T-helper 9 cell (primary cell): Measurements from ENCODE around the gene ADAM29.
"Not testable (repeated sequence)": the region's sequence is repeated elsewhere in the genome, so short reads cannot be mapped to it uniquely, and the experiment has no call there.

Experiments used
- DNase-seq: peaks from one replicate; pipeline ENCODE4 v3.0.0-alpha.2; 2020

ADAM29 gene

DNA sequence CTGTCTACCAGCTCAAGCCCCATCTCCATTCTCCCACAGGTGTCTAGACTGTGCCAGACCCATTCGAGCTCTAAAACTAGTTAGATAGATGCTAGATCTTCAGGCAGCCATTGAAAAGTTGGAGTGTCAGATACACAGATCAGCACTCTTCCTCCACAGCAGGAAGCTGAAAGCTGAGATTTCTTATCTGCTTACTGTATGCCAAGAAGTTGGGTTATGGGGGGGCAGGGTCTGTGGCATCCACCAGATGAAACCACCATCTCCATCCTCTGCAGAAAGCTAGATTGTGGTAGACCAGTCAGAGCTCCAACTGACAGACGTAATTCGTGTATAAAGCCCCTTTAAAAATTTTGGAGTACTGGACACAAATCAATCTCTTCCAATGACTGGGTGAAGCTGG, 54.8 kb downstream of the ADAM29 start:
- no peak for DNase-seq

DNA sequence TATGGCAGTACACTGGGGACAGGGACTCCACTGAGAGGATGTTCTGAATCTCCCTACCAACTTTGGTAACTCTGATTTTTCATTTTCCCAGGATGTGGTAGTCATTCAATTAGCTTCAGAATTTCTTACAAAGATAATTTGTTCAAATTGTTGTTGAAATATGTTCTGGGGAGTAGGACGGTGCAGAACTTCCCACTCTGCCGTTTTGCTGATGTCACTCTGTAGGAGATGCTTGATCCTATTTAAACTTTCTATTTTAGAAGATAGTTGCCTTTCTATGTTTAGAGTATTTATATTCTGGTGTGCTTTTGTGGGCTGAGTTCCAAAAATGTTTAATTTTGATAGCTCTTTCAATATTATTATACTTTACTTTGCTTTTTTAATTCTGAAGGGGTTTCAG, 55.2 kb downstream of the ADAM29 start:
- no peak for DNase-seq

DNA sequence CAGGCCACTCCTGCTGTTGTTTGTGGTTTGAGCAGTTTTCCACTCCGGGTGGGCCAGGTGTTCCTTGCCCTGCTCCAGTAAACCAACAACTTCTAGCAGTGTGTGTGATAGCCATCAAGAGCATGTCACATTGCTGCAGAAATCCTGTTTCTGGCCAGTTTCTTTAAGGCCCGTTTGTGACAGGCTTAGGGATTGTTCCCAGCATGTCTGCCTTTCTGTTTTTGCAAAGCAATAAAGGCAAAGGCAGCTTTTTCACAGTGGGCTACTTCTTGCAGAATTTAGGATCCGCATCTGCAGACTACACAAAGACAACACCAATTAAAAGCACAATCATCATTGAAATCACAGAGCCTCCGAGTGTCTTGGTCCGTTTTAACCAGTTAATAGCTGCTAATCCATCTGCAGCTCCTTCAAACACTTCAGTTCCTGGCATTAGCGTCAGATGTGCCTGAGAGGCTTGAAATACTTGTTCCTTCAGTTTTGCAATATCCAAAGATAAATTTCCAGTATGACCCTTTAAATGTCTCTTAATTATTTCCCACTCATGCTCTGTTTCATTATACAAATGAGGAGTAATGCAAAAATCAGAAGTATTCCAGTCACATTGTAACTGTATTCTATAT, 65.1 kb downstream of the ADAM29 start:
- no peak for DNase-seq

DNA sequence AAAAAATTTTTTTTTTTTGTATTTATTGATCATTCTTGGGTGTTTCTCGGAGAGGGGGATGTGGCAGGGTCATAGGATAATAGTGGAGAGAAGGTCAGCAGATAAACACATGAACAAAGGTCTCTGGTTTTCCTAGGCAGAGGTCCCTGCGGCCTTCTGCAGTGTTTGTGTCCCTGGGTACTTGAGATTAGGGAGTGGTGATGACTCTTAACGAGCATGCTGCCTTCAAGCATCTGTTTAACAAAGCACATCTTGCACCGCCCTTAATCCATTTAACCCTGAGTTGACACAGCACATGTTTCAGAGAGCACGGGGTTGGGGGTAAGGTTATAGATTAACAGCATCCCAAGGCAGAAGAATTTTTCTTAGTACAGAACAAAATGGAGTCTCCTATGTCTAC, 65.7 kb downstream of the ADAM29 start:
- not testable (repeated sequence) for DNase-seq

DNA sequence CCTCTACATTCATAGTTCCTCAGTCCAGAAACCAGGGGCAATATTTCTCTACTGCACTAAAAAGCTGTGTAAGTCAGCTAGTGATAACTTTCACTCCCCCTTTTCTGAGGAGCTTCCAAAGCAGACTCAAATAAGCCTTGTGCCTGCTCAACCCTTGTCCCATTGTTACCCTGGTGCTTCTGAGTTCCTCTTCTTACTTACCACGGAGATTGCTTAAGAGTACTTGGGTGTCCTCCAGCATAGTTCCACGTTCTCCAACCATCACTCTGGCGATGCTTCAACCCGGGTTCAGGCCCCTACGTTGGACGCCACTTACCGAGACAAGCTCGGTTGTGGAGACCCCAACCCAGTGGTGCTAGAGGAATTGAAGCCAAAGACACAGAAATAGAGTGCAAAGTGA, 71.6 kb downstream of the ADAM29 start:
- DNase-seq: no peak

DNA sequence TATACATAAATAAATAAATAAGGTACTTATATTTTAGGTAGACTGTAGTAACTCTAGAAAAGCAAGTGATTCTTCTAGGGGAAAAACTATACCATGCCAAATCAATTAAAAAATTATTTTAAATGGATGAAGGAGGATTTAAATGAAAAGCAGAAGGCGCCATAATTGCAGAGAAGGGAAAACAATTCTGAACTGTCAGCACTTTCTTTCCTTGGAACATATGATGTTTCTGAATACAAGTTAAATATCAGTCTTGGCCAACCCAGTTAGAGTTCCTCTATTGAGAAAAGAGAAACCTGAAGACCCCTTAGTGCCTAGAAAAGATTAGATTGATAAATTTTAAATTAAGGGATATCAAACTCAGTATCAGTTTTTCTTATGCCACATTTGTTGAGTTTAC, 75.8 kb downstream of the ADAM29 start:
- no peak for DNase-seq

DNA sequence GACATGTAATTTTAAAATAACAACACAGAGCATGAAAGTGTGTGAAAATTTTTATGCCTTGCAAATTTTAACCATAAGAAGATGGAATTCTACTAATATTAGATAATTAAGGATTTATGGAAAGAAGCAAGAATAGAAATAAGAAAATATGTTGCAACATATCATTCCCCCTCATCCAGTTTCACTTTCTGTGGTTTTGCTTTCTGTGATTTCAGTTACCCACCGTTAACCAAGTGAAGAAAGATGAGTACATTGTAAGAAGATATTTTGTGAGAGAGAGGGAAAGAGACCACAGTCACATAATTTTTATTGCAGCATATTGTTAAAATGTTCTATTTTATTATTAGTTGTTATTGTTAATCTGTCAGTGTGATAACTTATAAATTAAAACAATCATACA, 77.9 kb downstream of the ADAM29 start:
- DNase-seq: no peak

DNA sequence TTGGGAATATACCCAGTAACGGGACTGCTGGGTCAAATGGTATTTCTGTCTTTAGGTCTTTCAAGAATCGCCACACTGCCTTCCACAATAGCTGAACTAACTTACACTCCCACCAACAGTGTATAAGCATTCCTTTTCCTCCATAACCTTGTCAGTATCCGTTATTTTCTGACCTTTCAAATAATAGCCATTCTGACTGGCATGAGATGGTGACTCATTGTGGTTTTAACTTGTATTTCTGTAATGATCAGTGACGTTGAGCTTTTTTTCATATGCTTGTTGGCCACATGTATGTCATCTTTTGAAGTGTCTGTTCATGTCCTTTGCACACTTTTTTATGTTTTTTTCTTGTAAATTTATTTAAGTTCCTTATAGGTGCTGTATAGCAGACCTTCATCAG, 81.2 kb downstream of the ADAM29 start:
- DNase-seq: no peak

DNA sequence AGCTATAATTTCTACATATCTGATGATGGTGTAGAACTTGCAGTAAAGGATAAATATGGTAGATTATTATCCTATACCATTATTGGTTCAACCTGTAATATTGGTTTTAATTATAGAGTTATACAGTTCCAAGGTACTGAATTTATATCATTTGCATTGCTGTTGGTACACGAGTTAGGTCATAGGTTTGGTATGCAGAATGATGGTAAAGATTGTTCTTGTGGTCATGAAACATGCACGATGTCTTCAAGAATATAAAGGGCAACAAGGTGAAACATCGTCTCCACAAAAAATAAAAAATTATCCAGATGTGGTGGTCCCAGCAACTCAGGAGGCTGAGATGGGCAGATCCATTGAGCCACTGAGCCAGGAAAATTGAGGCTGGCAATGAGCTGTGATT, 99.6 kb downstream of the ADAM29 start:
- DNase-seq: no peak

DNA sequence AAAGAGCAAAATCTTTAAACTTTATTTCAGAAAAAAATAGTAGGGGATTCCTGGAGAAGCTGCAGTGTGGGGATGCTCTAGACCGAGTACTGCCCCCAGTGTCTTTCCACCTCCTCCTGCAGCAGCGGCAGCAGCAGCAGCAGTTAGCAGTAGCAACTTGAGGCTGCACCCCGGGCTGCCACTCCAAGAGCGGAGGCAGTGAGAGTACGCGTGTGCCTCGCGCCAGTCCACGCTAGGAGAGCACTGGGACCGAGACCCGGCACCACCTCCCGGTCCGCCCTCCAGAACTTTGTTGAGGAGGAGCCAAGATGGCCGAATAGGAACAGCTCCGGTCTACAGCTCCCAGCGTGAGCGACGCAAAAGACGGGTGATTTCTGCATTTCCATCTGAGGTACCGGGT, 101.3 kb downstream of the ADAM29 start:
- not testable (repeated sequence) for DNase-seq
